H9 (cell line): Measurements from ENCODE around the gene VEZT. TPM values are rescaled to one million over a fixed set of nuclear protein-coding genes. Genes with fewer than 3 reads are reported as not detected.

ENCODE experiments used
- DNase-seq: peaks from one replicate; pipeline ENCODE4 v3.0.0-alpha.2; 2017
- H2AFZ ChIP-seq: one replicate; pipeline ENCODE4 v1.6.1; 2013; ENCODE audit warnings: mild to moderate bottlenecking, low read length, control low read depth, moderate library complexity
- H2AK5ac ChIP-seq: 2 replicates; pipeline ENCODE4 v1.6.1; 2013; ENCODE audit warnings: low read length, control low read depth, mixed read lengths; ENCODE audit not compliant: insufficient read length
- H2BK120ac ChIP-seq: one replicate; pipeline ENCODE4 v1.6.1; 2013; ENCODE audit warnings: low read depth, mild to moderate bottlenecking, low read length, control low read depth, inconsistent platforms; ENCODE audit not compliant: poor library complexity, severe bottlenecking
- H2BK12ac ChIP-seq: 2 replicates; pipeline ENCODE4 v1.6.1; 2013; ENCODE audit warnings: low read length, control low read depth, mixed read lengths, low read depth; ENCODE audit not compliant: insufficient read length
- H2BK15ac ChIP-seq: 2 replicates; pipeline ENCODE4 v1.6.1; 2013; ENCODE audit warnings: low read depth, low read length, control low read depth
- H2BK20ac ChIP-seq: one replicate; pipeline ENCODE4 v1.6.1; 2013; ENCODE audit warnings: low read depth, mild to moderate bottlenecking, low read length, control low read depth, inconsistent platforms; ENCODE audit not compliant: poor library complexity, severe bottlenecking
- H2BK5ac ChIP-seq: 2 replicates; pipeline ENCODE4 v1.6.1; 2013; ENCODE audit warnings: low read length, control low read depth, mixed read lengths; ENCODE audit not compliant: insufficient read length
- H3K14ac ChIP-seq: 2 replicates; pipeline ENCODE4 v1.6.1; 2013; ENCODE audit warnings: low read length, control low read depth; ENCODE audit not compliant: insufficient read depth
- H3K18ac ChIP-seq: 2 replicates; pipeline ENCODE4 v1.6.1; 2013; ENCODE audit warnings: low read depth, mild to moderate bottlenecking, mixed read lengths, low read length, control low read depth; ENCODE audit not compliant: insufficient read length
- H3K23ac ChIP-seq: 2 replicates; pipeline ENCODE4 v1.6.1; 2013; ENCODE audit warnings: low read length, control low read depth, mixed read lengths, low read depth; ENCODE audit not compliant: insufficient read length
- H3K23me2 ChIP-seq: 2 replicates; pipeline ENCODE4 v1.6.1; 2013; ENCODE audit warnings: low read depth, mild to moderate bottlenecking, mixed read lengths, low read length, control low read depth; ENCODE audit not compliant: insufficient read length, poor library complexity, severe bottlenecking
- H3K27ac ChIP-seq: 2 replicates; pipeline ENCODE4 v1.5.1; 2013; ENCODE audit warnings: low read length, control low read depth, mixed read lengths, low read depth; ENCODE audit not compliant: insufficient read length
- H3K27me3 ChIP-seq: 2 replicates; pipeline ENCODE4 v1.6.1; 2013; ENCODE audit warnings: low read length, control low read depth, inconsistent platforms; ENCODE audit not compliant: insufficient read depth
- H3K4ac ChIP-seq: 2 replicates; pipeline ENCODE4 v1.6.1; 2013; ENCODE audit warnings: low read depth, mild to moderate bottlenecking, control low read depth, inconsistent platforms, low read length, moderate library complexity
- H3K4me1 ChIP-seq: 2 replicates; pipeline ENCODE4 v1.6.1; 2013; ENCODE audit warnings: low read length, control low read depth, inconsistent platforms; ENCODE audit not compliant: insufficient read depth
- H3K4me2 ChIP-seq: 2 replicates; pipeline ENCODE4 v1.6.1; 2013; ENCODE audit warnings: low read length, control low read depth, mixed read lengths; ENCODE audit not compliant: insufficient read length, insufficient read depth
- H3K56ac ChIP-seq: 2 replicates; pipeline ENCODE4 v1.6.1; 2013; ENCODE audit warnings: low read depth, mild to moderate bottlenecking, mixed read lengths, low read length, control low read depth; ENCODE audit not compliant: insufficient read length
- H3K79me1 ChIP-seq: 2 replicates; pipeline ENCODE4 v1.6.1; 2013; ENCODE audit warnings: low read depth, mild to moderate bottlenecking, moderate library complexity, low read length, control low read depth, inconsistent platforms; ENCODE audit not compliant: insufficient read depth, poor library complexity, severe bottlenecking
- H3K79me2 ChIP-seq: 2 replicates; pipeline ENCODE4 v1.6.1; 2013; ENCODE audit warnings: low read length, control low read depth, inconsistent platforms; ENCODE audit not compliant: insufficient read depth
- H3K9ac ChIP-seq: 2 replicates; pipeline ENCODE4 v1.6.1; 2013; ENCODE audit warnings: low read length, control low read depth, mixed read lengths; ENCODE audit not compliant: insufficient read length; ENCODE audit errors: extremely low read depth
- H3K9me3 ChIP-seq: one replicate; pipeline ENCODE4 v1.6.1; 2013; ENCODE audit warnings: low read depth, low read length, inconsistent platforms; ENCODE audit not compliant: control insufficient read depth
- H3T11ph ChIP-seq: one replicate; pipeline ENCODE4 v1.6.1; 2013; ENCODE audit warnings: mild to moderate bottlenecking, low read length, control low read depth, inconsistent platforms
- H4K20me1 ChIP-seq: one replicate; pipeline ENCODE4 v1.6.1; 2013; ENCODE audit not compliant: control insufficient read depth, insufficient read length, insufficient read depth
- H4K5ac ChIP-seq: 2 replicates; pipeline ENCODE4 v1.6.1; 2013; ENCODE audit warnings: low read depth, mild to moderate bottlenecking, mixed read lengths, low read length, control low read depth; ENCODE audit not compliant: insufficient read length
- H4K8ac ChIP-seq: replicated peaks from 2 replicates; pipeline ENCODE4 v1.6.1; 2013; ENCODE audit warnings: low read length, control low read depth, mixed read lengths, low read depth; ENCODE audit not compliant: insufficient read length
- H4K91ac ChIP-seq: 2 replicates; pipeline ENCODE4 v1.6.1; 2013; ENCODE audit warnings: low read depth, mild to moderate bottlenecking, moderate library complexity, mixed read lengths, low read length, control low read depth; ENCODE audit not compliant: insufficient read length
- H3K27ac Mint-ChIP-seq, 3 experiments: 2 replicates in 2 of 3; 3 replicates in 1 of 3; pipeline ENCODE4 v1.8.0; 2020 to 2021; ENCODE audit warnings: mixed read lengths in 3 of 3, mild to moderate bottlenecking in 1 of 3, moderate library complexity in 1 of 3
- H3K27me3 Mint-ChIP-seq: 2 replicates; pipeline ENCODE4 v1.8.0; 2021; ENCODE audit warnings: low read depth, mild to moderate bottlenecking, moderate library complexity, mixed read lengths
- H3K36me3 Mint-ChIP-seq, 3 experiments: 2 replicates in 2 of 3; 3 replicates in 1 of 3; pipeline ENCODE4 v1.8.0; 2020 to 2021; ENCODE audit warnings: low read depth in 3 of 3, mixed read lengths in 3 of 3; ENCODE audit not compliant: insufficient read depth in 1 of 3
- H3K4me1 Mint-ChIP-seq, 2 experiments: 2 replicates each; pipeline ENCODE4 v1.8.0; 2020; ENCODE audit warnings: mixed read lengths in 2 of 2
- H3K4me3 Mint-ChIP-seq, 2 experiments: 2 replicates in 1 of 2; 3 replicates in 1 of 2; pipeline ENCODE4 v1.8.0; 2020 to 2021; ENCODE audit warnings: mild to moderate bottlenecking in 2 of 2, mixed read lengths in 2 of 2, moderate library complexity in 1 of 2
- H3K9me3 Mint-ChIP-seq, 2 experiments: 2 replicates in 1 of 2; 3 replicates in 1 of 2; pipeline ENCODE4 v1.8.0; 2020; ENCODE audit warnings: mild to moderate bottlenecking in 2 of 2, mixed read lengths in 2 of 2, moderate library complexity in 1 of 2
- WGBS: extraction: QIAGEN DNeasy Blood & Tissue Kit; methylation state at CpG from one replicate; pipeline ENCODE4 v1.1.7; 2013; ENCODE audit warnings: missing lambda C conversion rate, low lambda C conversion rate, mixed read lengths; ENCODE audit not compliant: insufficient read length; ENCODE audit errors: extremely low coverage; 5-methylcytosine and 5-hydroxymethylcytosine counted together
- total RNA-seq: library from RNA; stranded (reverse); gene quantifications from 2 replicates; pipeline ENCODE4 v1.2.1, GENCODE V29; 2021
- TF ChIP-seq, protein P1 (sequence below): fragments of 200-600 bp; sonication (generic); conservative IDR thresholded peaks from 3 replicates; pipeline ENCODE4 v1.8.0; 2021; ENCODE audit warnings: antibody characterized with exemption, mild to moderate bottlenecking

Gene VEZT
- total RNA-seq, 1 experiment from 2014 or later, result 69.8 TPM

DNA sequence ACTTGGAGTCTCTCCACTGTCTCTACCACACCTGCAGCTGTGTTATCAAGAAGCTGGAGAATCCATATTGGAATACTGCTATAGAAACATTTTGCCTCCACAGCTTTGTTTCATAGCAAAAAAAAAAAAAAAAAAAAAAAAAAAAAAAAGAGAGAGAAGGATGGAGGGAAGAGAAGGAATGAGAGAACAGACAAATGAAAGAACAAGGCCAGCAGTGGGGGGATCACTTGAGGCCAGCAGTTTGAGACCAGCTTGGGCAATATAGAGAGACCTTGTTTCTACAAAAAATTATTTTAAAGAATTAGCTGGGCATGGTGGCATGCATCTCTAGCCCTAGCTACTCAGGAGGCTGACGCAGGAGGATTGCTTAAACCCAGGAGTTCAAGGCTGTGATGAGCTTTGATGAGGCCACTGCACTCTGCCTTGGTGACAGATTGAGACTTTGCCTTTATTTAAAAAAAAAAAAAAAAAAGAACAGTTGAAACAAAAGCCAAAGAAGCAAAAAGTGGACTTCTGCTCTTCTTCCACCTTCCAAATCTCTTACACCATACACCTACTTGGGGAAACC is 8.1 kb downstream of the VEZT start:
- Histone ChIP-seq H4K5ac (no peak overlapping the region), H3K79me2 (peaks cover 27% of the 10 kb centered on the region; the same call in 1 of the 2 replicates), H3K9ac (no peak overlapping the region), H3K4me2 (no peak overlapping the region), H2BK20ac (no peak overlapping the region), H3K27me3 (no peaks in the 10 kb centered on the region), H3K14ac (no peak overlapping the region), H4K8ac (no peak overlapping the region), H3K56ac (no peak overlapping the region), H4K91ac (no peak overlapping the region), H2BK120ac (no peak overlapping the region), H3K4me1 (no peaks in the 10 kb centered on the region), H2AFZ (no peak overlapping the region), H3T11ph (no peak overlapping the region), H4K20me1 (no peaks in the 10 kb centered on the region), H3K18ac (no peak overlapping the region), H3K79me1 (peaks cover 5% of the 10 kb centered on the region), H3K27ac (no peak overlapping the region), H3K9me3 (no peaks in the 10 kb centered on the region), H2BK15ac (no peak overlapping the region), H2BK12ac (no peak overlapping the region), H2AK5ac (no peak overlapping the region), H3K23ac (no peak overlapping the region), H2BK5ac (no peak overlapping the region), H3K4ac (no peak overlapping the region), H3K23me2 (no peaks in the 10 kb centered on the region)
- no peaks in the 10 kb centered on the region for H3K9me3 Mint-ChIP-seq
- peaks cover 31 to 42% of the 10 kb centered on the region in 2 experiments for H3K4me1 Mint-ChIP-seq
- no peak for DNase-seq
- no peaks in the 10 kb centered on the region for H3K27me3 Mint-ChIP-seq
- TF ChIP-seq, protein P1, sequence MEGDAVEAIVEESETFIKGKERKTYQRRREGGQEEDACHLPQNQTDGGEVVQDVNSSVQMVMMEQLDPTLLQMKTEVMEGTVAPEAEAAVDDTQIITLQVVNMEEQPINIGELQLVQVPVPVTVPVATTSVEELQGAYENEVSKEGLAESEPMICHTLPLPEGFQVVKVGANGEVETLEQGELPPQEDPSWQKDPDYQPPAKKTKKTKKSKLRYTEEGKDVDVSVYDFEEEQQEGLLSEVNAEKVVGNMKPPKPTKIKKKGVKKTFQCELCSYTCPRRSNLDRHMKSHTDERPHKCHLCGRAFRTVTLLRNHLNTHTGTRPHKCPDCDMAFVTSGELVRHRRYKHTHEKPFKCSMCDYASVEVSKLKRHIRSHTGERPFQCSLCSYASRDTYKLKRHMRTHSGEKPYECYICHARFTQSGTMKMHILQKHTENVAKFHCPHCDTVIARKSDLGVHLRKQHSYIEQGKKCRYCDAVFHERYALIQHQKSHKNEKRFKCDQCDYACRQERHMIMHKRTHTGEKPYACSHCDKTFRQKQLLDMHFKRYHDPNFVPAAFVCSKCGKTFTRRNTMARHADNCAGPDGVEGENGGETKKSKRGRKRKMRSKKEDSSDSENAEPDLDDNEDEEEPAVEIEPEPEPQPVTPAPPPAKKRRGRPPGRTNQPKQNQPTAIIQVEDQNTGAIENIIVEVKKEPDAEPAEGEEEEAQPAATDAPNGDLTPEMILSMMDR, result no peak
- peaks cover 5 to 14% (median 14%) of the 10 kb centered on the region in 3 experiments; a peak in 5 of 7 replicates for H3K36me3 Mint-ChIP-seq
- no CpG with 5 or more reads among the region's 1 CpG for WGBS
- H3K4me3 Mint-ChIP-seq, result no peak overlapping the region
- H3K27ac Mint-ChIP-seq, result peak overlapping the region in 1 of 3 experiments; percentile 39; a peak in 1 of 7 replicates
